ENCODE measurements around the gene ARHGEF19.

DNA sequence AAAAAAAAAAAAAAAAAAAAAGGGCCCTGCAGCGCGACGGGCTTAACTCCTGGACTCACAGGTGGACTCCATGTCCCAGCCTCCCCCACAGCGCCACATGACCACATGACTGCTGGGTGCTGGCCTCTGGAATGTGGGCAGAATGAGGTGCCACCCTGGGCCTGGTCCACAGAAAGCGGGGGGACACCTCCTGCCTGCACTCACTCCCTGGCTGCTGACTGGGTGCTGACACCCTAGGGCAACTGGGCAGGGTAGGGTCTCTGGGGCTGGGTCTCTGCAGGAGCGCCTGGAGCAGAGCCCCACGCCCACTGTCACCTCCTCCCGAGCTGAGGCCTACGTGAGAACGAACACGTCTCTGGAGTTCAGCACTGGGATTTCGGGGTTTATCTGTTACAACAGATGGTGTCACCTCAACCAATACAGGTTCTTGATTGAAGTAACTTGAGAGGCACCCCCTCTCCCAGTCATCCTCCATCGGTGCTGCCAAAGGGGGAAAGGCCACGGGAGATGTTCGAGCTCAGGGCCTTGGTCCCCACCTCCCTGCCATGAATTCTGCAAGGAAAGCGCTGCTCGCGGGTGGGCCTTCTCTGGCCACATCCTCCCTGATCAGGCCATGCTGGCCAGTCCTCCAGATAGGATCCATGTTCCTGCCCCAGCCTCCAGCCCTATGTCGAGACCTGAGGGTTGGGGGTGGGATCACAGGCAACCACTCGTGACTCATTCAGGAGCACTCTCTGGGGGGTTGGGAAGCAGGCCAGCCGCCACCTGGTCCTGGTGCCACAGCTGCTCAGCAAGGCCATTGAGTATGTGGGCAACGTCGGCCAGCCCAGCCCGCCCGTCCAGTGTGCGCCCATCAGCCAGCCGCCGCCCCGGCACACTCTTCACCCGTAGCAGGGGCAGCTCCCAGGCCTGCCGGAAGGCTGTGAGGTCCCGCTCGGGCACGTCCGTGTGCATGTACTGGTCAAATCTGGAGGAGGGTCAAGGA is 19.2 kb upstream of the ARHGEF19 start:
- TF ChIP-seq POLR2A (IDR thresholded peaks at IDR 0.05; ENCODE audit: low read length) (no peak), GATA1 (IDR thresholded peaks at IDR 0.05; ENCODE audit: low read depth, low read length) (no peak)
